ENCODE results near the gene SORCS2.

SORCS2 gene

DNA sequence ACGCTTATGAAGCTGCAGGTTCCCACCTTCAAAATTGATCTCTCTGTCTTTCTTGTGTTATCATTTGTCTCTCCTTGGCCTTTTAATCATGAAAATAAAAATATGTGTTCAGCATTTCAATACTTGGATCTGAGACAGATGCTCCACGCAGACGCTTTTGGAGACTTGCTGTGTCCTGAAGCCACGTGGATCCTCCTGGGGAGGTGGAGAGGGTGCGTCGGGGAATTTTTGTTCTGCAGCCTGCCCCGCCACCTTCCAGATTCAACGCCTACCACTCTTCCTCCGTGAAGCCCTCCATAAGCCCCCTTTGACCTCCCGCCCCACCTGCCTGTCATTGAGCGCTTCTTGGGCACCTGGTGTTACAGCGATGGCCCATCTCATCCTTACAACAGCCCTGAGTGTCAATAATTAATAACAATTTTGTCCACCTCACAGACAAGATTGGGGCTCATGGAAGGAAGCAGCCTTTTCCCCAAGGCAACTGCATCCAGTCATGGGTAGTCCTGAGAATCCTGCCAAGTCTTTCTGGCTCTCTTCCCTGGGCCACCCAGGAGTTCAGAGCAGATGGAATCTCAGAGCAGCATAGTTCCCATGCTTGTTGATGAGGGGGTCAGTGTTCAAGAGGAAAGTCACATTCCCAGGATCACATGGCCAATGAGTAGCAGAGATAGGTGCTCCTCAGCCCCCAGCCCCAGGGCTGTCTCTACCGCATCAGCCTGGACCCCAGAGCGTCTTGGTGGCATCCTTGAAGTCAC, 415.0 kb downstream of the SORCS2 start:
- DNase-seq, result no peak

DNA sequence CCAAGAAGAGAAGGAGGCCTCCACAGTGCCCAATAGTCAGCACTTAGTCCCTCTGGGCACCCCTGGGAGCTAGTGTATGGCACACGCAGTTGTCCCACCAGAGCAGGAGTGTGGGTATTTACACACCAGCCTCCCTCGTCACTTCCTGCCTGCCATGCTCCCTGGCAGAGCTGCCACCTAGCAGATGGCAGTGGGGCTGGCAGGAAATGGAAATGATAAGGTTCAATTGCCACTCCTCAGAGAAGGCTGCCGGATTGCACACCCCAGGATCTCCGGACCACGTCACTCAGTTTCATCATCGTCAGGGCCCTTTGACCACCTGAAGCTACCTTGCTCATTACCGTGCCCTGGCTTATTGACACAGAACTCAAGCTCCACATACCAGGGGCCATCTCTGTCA, 415.7 kb downstream of the SORCS2 start:
- DNase-seq, result no peak

DNA sequence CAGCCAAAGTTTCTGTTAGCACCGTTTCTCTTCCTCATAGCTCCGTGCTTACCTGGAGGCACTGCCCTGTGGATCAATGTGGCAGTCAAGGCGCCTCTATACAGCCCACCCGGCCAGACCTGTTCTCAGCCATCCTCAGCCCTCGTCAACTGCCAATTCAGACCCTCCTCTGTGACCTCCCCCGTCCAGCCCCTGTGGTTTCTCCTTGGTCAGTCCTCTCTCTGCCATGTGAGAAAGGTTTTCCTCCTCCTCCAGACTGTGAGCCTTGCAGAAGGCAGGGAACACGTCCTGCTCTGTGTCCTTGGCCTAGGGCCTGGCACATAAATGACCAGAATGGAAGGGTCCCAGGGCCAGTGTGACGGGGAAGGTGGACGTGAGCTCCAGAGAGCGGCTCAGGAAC, 417.0 kb downstream of the SORCS2 start:
- DNase-seq, result no peak

DNA sequence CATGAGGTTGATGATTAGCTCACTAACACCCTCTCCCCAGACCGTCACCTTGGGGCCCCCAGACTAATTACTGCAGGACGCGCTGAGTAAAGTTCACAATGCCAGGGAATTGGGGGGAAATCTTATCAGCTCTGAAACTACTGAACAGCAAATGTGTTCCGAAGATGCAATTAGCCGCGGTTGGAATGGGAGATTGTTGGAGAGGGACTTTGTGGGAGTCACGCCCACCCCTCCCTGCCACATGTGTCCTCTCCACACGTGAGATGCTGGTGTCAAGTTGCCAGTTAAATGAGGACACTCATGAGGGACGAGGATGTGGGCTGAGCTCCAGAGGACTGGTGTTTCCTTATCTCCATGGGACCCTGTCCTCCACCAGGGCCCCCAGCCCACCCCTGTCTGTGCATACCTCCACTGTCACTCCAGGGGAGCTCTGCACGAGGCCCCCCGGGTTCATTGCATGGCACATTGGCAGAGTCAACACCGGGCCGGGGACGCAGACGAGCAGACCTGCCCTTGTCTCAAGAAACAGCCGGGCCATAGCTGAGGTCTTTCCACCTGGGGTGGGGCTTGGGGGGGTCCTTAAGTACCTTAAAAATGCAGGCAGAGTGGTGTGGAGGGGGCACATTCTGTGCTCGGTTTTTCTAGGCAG, 417.8 kb downstream of the SORCS2 start:
- no peak for DNase-seq

DNA sequence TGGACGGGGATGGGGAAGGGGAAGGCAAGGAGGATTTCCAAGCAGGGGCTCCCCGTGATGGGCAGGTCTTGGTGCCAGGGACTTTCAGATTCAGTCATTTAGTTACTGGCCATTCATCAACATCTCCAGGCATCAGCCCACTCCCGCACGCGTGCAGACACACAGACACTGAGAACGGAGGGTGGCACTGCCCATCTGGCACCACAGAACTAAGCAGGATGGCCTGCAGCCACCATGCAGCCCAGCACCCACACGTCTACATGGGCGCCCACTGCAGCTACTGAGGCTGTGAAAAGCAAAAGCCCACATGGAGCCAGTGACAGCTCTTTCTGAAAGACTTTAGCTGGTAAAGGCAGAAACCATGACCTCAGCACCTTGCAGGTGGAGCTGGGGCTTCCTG, 418.5 kb downstream of the SORCS2 start:
- DNase-seq, result no peak

DNA sequence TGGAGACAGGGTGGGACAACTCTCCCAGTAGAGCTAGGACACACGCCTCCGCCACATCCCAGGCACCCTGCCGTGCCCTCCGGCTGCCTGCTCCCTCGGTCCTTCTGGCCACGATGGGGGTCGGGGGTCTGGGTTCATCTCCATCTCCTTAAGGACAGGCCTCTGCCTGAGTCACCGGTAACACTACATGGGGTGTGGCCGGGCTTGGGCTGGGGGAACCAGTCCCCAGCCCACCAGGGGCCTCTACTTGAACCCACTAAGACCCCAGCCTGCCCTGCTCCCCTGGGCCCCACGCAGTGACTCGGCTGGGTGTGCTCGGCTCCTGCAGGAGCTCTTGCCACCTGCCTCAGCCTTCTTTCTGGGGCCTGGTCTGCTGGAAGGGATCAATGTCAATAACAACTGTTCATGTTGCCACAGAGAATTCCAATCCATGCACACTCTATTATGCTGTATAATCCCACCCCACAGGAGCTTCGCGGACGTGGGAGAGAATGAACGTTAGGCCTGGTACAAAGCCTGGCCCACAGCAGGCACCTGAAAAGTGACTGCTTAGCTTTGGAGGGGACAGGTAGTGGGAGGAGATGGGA, 420.1 kb downstream of the SORCS2 start:
- no peak for DNase-seq

DNA sequence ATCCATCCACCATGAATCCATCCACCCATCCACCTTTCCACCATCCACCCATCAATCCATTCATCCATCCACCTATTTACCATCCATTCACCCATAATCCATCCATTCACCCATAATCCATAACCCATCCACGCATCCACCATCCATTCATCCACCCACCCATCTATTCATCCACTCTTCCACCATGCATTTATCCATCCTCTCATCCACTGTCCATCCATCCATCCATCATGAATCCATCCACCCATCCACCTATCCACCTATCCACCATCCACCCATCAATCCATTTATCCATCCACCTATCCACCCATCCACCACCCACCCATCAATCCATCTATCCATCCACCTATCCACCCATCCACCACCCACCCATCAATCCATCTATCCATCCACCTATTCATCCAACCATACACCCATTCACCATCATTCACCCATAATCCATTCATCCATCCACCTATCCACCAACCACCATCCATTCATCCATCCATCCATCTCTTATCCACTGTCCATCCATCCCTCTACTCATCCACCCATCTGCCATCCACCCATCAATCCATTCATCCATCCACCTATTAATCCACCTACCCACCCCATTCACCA, 422.1 kb downstream of the SORCS2 start:
- DNase-seq, result no peak

DNA sequence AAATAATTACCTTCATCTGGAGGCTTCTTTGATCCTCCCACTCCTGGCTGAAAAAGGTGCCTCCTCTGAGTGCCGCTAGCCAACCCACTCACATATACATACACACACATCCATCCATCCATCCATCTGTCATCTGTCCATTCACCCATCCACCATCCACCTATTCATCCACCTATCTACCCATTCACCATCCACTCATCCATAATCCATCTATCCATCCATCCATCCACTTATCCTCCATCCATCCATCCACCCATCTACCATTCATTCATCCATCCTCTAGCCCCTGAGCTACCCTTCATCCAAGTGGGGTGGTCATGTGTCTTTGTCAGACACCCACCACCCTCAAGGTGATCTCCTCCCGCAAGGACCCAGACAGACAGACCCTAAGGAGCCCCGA, 423.9 kb downstream of the SORCS2 start:
- no peak for DNase-seq

DNA sequence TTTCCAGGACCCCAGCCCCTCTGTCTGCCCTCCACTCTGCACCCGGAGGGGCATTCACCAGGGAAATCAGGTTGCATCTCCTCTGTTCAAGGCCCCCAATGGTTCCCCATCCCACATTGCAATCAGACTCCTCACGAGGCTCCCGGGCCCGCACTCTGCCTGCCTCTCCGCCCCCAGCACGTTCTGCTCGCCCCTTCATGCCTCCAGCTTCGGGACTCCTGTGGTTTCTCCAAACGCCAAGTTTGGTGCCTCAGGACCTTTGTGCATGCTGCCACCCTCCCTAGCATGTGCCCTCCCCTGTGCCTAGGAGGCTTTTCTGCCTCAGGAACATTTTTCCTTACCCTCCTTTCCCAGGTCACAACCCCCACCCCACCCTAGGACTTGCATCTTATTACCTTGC, 426.0 kb downstream of the SORCS2 start:
- no peak for DNase-seq

DNA sequence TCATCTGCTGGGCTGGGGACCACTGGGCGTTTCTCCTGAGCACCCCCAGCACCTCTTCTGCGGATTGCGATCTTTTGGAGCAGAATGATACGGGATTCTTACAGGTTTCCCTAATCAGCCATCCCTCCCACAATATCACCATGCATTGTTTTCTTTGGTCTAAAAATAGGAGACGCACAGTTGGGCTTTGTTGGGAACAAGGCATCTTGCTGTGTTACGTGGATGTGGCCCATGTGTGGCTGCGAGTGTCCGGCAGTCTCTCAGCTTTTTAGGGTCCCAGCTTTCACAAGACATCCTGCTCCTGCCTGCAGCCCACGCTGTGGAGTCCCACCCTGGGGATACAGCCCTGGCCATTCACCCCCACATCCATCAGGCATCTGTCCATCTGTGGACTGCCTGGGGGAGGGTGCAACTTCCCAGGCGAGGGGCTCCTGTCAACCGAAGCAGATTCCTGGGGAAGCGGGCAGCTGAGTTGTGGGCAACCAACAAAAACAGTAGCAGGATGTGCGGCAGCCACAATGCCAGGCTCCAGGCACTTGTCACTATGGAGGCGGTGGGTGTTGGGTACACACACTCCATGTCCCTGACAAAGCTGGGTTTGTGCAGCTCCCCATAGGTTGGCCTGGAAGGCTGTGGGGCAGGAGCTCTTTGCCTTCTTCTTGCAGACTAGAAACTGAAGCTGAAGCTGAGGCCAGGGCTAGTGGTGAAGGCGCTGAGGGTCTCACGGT, 427.9 kb downstream of the SORCS2 start:
- DNase-seq, result no peak

DNA sequence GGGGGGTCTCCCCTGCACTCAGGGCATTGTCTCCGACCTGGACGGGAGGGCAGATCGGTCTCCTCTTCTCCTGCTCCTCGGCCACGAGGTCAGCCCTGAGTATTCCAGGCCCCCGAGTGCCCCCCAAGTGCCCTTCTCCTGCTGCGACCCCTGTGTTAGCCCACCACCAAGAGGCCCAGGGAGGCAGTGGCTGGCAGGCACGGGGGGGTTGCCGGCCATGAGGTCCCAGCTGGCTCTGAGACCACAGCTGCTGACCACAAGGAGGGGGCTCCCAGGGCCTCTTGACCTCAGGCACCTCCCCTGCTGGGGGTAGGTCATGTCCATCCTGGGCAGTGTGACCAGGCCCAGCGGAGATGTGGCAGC, 428.5 kb downstream of the SORCS2 start:
- no peak for DNase-seq

DNA sequence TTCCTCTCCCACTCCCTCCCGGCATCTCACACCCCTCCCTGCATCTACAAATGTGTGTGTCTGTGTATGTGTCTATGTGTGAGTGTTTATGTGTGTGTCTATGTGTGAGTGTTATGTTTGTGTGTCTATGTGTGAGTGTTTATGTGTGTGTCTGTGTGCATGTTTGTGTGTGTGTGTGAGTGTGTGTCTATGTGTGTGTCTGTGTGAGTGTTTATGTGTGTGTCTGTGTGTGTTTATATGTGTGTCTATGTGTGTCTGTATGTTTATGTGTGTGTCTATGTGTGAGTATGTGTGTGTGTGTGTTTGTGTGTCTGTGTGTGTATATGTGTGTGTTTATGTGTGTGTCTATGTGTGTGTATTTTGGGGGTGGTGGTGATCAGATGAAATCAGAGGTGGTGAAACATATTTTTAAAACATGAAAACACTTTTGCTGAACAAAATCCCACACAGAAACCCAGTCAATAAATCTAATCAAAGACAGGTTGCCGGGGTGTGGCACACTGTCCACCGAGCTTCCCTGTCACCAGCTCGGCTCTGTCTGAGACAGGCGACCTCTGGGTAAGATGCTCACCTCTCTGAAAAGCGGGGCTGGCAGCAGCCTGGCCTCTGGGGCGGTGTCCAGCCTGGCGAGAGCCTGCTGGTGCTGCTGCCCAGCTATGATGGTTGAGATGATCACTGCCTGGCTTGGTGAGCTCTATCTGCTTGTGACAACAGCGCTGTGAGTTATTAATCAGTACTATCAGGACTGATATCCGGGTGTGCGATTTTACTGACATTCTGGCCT, 429.1 kb downstream of the SORCS2 start:
- no peak for DNase-seq

DNA sequence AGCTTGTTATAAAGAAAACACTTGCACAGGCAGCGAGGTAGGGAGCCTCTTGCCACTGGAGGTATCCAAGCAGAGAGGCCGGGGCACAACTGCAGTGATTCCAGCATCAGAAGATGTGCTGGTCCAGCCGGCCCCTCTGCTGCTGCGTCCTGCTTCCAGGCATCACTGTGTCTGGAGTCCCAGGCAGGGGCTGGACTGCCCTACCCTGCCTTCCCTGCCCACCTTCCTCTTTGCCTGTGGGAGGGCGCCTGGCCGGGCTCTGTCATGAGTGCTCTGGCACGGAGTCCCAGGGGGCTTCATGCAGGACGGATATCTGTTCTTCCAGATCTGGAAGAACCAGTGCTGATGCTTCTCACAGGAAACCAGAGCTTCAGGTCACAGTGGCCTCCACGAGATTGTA, 430.0 kb downstream of the SORCS2 start:
- no peak for DNase-seq

DNA sequence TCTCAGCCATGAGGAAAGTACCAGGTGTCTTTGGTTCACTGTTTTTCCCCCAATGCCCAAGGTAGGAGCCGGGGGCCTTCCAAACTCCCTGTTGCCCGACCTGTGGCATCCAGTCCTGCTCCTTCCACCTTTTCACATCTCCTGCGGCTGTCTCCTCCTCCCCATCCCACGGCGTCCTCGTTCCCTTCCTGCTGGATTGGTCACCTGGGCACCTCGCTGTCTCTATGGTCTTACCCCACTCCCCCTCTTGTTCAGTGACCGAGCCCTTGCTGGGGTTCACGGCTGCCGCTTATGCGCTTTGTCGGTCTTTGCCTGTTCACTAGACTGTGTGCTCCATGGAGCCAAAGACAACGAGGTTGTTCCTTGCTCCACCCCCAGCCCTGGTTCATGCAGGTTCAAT, 431.1 kb downstream of the SORCS2 start:
- no peak for DNase-seq

DNA sequence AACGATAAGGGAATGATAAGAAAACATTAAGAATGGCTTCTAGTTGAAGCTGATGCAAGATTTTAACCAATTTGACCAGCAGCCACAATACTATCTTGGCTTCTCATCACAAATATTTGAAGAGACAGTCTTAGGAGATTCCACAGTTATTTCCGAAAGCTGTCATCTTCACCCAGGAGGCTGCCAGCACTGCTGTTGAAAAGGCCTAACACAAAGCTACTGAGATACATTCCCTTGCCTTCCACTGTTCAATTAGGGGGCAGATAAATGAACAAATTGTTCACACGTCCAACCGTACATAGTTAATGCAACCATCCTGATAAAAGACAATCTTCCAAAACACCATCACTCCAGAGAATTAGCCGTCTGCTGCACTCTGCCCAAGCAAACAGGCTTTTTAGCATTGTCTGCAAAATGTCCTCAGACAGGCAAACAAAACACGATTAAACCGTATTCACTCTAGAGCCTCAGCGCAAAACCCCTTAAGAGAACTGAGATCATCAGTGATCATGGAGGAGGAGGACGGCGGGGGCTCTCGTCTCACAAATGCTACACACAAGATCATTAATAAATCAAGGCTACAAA, 432.1 kb downstream of the SORCS2 start:
- DNase-seq, result no peak

DNA sequence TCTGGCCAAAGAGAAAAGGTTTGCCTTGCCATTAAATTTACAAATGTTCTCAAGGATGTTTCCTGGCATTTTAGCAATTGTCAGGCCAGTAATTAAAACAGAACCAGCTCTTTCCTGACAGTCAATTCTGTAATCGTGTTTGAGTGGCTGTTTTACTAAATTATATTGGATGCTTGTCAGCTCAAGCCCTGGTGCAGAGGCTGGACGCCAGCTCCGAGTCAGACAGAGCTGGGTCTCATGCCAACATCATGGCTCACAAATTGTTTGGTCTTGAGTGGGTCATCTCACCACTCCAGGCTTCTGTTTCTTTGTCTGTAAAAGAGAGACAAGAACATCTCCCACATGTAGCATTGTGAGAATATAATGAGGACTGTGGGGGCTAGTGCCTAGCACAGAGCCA, 432.7 kb downstream of the SORCS2 start:
- DNase-seq, result no peak

DNA sequence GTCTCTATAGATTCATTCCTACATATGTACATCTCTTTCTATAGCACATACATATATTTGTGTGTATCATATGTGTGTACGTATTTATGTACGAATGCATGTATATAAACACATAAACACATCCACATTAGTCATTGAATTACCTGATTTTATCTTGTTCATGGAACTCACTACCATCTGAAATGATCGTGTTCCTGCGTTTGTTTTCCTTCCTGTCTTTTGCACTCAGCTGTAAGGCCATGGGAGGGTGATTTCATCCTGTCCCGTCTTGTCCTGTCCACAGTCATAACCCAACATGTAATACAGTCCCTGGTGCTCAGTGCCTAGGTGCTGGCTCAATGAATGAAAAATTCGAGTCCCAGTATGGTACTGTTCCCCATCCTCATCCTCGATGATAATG, 434.2 kb downstream of the SORCS2 start:
- no peak for DNase-seq

DNA sequence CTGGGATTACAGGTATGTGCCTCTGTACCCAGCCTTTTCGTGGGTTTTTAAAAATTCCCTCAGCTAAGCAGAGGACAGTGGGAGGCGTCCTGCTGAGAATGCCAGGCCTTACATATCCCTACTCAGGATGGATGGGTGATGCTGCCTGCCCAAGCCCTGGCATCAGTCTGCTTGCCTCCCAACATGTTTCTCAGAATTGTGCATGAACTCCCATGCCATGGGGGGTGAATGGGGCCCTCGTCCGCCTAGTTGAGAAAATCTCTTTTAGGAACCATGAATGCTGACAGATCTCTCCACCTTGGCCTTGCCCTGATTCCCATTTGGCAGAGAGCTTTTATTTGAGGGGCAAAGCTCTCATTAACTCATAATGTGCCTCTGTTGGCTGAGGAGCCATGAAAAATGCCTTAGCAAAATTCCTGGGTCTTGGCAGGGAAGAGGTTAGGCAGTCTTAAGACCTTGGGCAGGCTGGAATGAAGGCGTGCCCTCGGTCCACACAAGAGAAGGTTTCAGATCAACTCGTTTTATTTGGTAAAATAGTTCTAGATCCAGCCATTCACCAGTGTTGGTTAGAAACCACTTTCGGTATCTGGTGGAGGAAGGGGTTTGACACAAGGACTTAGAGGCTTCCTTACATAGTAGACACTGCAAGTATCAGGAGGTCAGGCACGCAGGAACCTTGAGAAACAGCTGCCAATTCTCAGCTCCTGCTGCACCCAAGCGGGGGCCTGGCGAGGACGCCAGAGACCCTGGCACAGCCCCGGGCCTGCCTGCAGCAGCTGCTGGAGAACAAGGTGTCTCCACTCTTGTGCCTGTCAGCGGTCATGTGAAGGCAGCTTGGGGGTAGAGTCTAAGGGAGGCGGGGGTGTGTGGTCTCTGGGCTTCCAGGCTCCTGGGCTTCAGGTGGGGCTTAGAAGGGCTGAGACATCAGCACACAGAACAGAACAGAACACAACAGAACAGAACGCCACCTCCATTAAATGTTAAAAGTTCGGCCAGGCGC, 435.2 kb downstream of the SORCS2 start:
- DNase-seq, result no peak

DNA sequence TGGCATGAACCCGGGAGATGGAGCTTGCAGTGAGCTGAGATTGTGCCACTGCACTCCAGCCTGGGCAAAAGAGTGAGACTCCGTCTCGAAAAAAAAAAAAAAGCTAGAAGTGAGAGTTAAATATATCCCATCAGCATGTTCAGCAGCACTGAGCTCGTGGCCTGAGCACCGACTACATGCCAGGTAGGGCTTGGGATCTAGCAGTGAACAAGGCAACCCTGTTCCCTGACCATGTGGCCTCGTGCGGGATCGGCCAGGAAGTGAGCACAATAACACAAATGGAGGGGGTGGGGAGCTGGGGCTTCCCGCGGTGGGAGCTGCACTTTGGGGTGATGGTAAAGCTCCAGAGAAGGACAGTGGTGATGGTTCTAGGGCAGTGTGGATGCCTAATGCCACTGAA, 436.1 kb downstream of the SORCS2 start:
- no peak for DNase-seq

DNA sequence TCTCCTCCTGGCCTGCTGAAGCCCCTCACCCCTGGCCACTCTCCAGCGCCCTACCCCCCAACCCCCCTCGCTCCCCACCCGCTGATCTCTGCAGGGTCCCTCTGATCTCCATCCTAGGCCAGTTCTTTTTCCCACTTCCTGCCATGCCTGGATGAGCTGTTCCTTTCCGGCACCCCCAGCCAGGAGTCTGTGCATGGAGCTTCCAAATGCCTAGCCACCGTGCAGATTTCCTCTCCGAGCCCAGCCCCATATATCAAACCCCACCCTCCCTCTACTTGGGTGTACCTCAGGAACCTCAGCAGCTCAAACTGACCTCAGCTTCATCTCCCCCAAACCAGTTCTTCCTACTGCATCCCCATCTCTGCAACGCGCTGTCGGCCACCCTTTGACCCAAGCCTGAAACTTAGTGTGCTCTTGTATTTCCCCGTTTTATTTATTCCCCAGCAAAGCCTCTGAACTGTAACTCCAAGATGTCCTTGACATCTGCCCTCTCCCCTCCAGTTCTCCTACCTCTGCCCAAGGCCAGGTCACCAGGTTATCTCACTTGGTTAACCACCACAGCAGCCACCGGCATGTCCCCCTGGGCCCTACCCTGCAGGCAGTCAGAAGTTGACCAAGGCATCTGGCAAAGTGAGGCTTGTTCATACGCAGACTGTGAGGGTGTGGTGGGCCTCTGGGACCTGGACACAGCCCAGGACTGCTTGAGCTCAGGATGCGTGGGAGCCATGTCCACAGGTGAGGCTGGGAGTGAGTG, 437.3 kb downstream of the SORCS2 start:
- no peak for DNase-seq
